CD14-positive monocyte (primary cell): ENCODE results near the gene UNC93A. TPM values are rescaled to one million over a fixed set of nuclear protein-coding genes. Genes with fewer than 3 reads are reported as not detected.

Experiments
- DNase-seq, 3 donors: peaks; one replicate each; pipeline ENCODE4 v3.0.0-alpha.2; 2011 to 2022
- H2AFZ ChIP-seq: 2 replicates; pipeline ENCODE4 v1.6.0; 2012; ENCODE audit warnings: mild to moderate bottlenecking, low read depth, low read length, inconsistent platforms; ENCODE audit not compliant: insufficient read depth, poor library complexity, severe bottlenecking
- H3K27ac ChIP-seq, 2 donors: 1 replicate in 1 of 2; 2 replicates in 1 of 2; pipeline ENCODE4 v1.5.1; 2012 to 2013; ENCODE audit warnings: low read length in 2 of 2, control low read depth in 1 of 2, inconsistent platforms in 1 of 2, low read depth in 1 of 2, mild to moderate bottlenecking in 1 of 2
- H3K27me3 ChIP-seq, 2 donors: one replicate each; pipeline versions ENCODE4 v1.6.0 to v1.6.1; 2011 to 2013; ENCODE audit warnings: low read length in 2 of 2; ENCODE audit not compliant: control insufficient read depth in 2 of 2, insufficient read depth in 2 of 2
- H3K36me3 ChIP-seq, 2 donors: replicated peaks in 1 of 2; 1 replicate in 1 of 2; 2 replicates in 1 of 2; pipeline versions ENCODE4 v1.5.1 to v1.6.1; 2012 to 2013; ENCODE audit warnings: low read length in 2 of 2, control low read depth in 1 of 2, inconsistent platforms in 1 of 2, mild to moderate bottlenecking in 1 of 2; ENCODE audit not compliant: insufficient read depth in 2 of 2, control insufficient read depth in 1 of 2
- H3K4me1 ChIP-seq, 2 donors: 1 replicate in 1 of 2; 2 replicates in 1 of 2; pipeline versions ENCODE4 v1.5.1 to v1.6.1; 2012 to 2013; ENCODE audit warnings: low read length in 2 of 2, control low read depth in 1 of 2, inconsistent platforms in 1 of 2, mild to moderate bottlenecking in 1 of 2, moderate library complexity in 1 of 2; ENCODE audit not compliant: insufficient read depth in 2 of 2, control insufficient read depth in 1 of 2
- H3K4me2 ChIP-seq: replicated peaks from 2 replicates; pipeline ENCODE3; 2012; ENCODE audit warnings: low read length, moderate library complexity, mild to moderate bottlenecking; ENCODE audit not compliant: poor library complexity, severe bottlenecking; ENCODE audit errors: extremely low read depth
- H3K4me3 ChIP-seq, 3 experiments: fragments of 200-600 bp in 1 of 3; sonication (generic) in 1 of 3; replicated peaks in 1 of 3; 1 replicate in 2 of 3; 2 replicates in 1 of 3; pipeline ENCODE4 v1.5.1; 2011 to 2013; ENCODE audit warnings: low read length in 3 of 3, mild to moderate bottlenecking in 3 of 3, control low read depth in 2 of 3, low read depth in 2 of 3, inconsistent platforms in 1 of 3, moderate library complexity in 1 of 3
- H3K79me2 ChIP-seq: 2 replicates; pipeline ENCODE4 v1.6.0; 2012; ENCODE audit warnings: mild to moderate bottlenecking, control low read depth, inconsistent platforms, low read length, moderate library complexity; ENCODE audit not compliant: insufficient read depth
- H3K9ac ChIP-seq: 2 replicates; pipeline ENCODE4 v1.6.0; 2017; ENCODE audit warnings: low read length, mild to moderate bottlenecking; ENCODE audit not compliant: insufficient read depth, poor library complexity, severe bottlenecking
- H3K9me3 ChIP-seq, 2 donors: replicated peaks in 1 of 2; 1 replicate in 1 of 2; 2 replicates in 1 of 2; pipeline versions ENCODE4 v1.5.1 to v1.6.1; 2012 to 2013; ENCODE audit warnings: low read length in 2 of 2, control low read depth in 1 of 2; ENCODE audit not compliant: control insufficient read depth in 1 of 2, insufficient read depth in 1 of 2
- H4K20me1 ChIP-seq: 2 replicates; pipeline ENCODE4 v1.6.0; 2012; ENCODE audit warnings: mild to moderate bottlenecking, low read length, control low read depth, moderate library complexity; ENCODE audit not compliant: insufficient read depth
- H3K27ac Mint-ChIP-seq, 7 donors: one replicate each; pipeline ENCODE4 v1.8.0; 2020; ENCODE audit warnings: mild to moderate bottlenecking in 7 of 7, mixed read lengths in 7 of 7, moderate library complexity in 6 of 7, inconsistent platforms in 2 of 7
- H3K27me3 Mint-ChIP-seq, 3 donors: one replicate each; pipeline ENCODE4 v1.8.0; 2021 to 2022; ENCODE audit warnings: low read depth in 3 of 3, mild to moderate bottlenecking in 3 of 3, mixed read lengths in 3 of 3, moderate library complexity in 3 of 3, inconsistent platforms in 1 of 3
- H3K36me3 Mint-ChIP-seq, 2 donors: one replicate each; pipeline ENCODE4 v1.8.0; 2020; ENCODE audit warnings: mixed read lengths in 2 of 2, inconsistent platforms in 1 of 2, mild to moderate bottlenecking in 1 of 2
- H3K4me1 Mint-ChIP-seq: one replicate; pipeline ENCODE4 v1.8.0; 2020; ENCODE audit warnings: mild to moderate bottlenecking, mixed read lengths
- H3K4me3 Mint-ChIP-seq, 2 donors: one replicate each; pipeline ENCODE4 v1.8.0; 2020; ENCODE audit warnings: mild to moderate bottlenecking in 2 of 2, mixed read lengths in 2 of 2, moderate library complexity in 1 of 2
- H3K9me3 Mint-ChIP-seq, 7 donors: one replicate each; pipeline ENCODE4 v1.8.0; 2020 to 2022; ENCODE audit warnings: mixed read lengths in 7 of 7, mild to moderate bottlenecking in 6 of 7, moderate library complexity in 6 of 7, inconsistent platforms in 2 of 7
- WGBS: methylation state at CpG from one replicate; pipeline ENCODE4 v1.1.5; 2013; ENCODE audit warnings: missing lambda C conversion rate; ENCODE audit not compliant: insufficient coverage; 5-methylcytosine and 5-hydroxymethylcytosine counted together
- intact Hi-C, 2 donors: fragments of 100-400 bp; cut with micrococcal nuclease; formaldehyde crosslinking; loops; one replicate each; pipeline versions ENCODE4 v1.15.0 to v1.15.1; 2023
- polyA plus RNA-seq, 3 donors: library from polyadenylated mRNA; depleted of rRNA in 1 of 3; unstranded in 2 of 3; stranded (reverse) in 1 of 3; fragments of 300-500 nt in 2 of 3; fragments of >200 nt in 1 of 3; fragmentation: Illumina TruSeq in 2 of 3; gene quantifications; 1 replicate in 2 of 3; 2 replicates in 1 of 3; pipeline ENCODE4 v1.2.3, GENCODE V29; 2012 to 2021
- TF ChIP-seq, protein P1 (sequence below): fragments of 200-600 bp; IDR thresholded peaks from one replicate; pipeline ENCODE4 v1.8.0; 2022; ENCODE audit warnings: antibody characterized with exemption, mild to moderate bottlenecking

The UNC93A gene
- polyA plus RNA-seq, 3 donors = not detected

DNA sequence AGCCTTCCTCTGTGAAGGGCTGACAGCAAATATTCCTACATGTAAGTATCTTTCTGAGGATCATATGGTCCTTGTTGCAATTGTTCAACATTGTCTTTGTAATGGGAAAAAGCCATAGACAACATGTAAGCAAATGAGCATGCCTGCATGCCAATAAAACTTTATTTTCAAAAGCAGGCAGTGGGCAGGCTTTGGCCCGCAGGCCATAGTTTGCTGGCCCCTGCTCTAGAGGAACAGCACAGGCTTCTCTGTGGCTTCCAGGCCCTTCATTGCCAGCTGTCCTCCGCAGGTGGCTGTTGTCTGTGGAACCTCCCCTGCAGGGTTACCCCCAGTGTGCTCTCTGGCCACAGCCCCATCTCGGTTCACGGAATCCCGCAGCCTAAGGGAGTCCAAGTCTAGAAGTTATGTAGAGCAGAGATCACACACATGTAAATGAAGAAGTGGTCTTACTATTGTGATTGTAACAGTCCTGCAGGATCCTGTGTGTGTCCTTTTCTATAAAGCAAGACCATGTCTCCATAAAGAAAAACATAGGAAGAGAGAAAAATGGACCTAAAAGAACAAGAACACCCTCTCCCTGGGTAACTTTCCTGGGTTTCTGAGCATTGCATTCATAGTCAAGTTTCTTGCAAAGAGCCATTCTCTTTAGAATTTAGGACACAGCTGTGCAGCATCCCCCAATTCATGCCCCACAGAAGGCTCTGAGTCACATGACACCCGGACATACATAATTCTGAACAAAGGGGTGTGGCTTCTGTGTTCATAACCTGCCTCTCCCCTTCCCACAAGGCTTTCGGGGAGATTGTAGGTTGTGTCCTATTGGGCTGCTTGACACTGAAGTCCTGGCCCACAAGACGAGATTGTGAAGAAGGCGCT, 10.0 kb downstream of the UNC93A start:
- peaks cover 0 to 5% of the 10 kb centered on the region in 2 donors for H3K4me1 ChIP-seq
- H3K27ac ChIP-seq = no peak overlapping the region
- TF ChIP-seq, protein P1, sequence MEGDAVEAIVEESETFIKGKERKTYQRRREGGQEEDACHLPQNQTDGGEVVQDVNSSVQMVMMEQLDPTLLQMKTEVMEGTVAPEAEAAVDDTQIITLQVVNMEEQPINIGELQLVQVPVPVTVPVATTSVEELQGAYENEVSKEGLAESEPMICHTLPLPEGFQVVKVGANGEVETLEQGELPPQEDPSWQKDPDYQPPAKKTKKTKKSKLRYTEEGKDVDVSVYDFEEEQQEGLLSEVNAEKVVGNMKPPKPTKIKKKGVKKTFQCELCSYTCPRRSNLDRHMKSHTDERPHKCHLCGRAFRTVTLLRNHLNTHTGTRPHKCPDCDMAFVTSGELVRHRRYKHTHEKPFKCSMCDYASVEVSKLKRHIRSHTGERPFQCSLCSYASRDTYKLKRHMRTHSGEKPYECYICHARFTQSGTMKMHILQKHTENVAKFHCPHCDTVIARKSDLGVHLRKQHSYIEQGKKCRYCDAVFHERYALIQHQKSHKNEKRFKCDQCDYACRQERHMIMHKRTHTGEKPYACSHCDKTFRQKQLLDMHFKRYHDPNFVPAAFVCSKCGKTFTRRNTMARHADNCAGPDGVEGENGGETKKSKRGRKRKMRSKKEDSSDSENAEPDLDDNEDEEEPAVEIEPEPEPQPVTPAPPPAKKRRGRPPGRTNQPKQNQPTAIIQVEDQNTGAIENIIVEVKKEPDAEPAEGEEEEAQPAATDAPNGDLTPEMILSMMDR = no peak
- H3K4me3 ChIP-seq = no peak overlapping the region
- no peaks in the 10 kb centered on the region for H3K9me3 Mint-ChIP-seq
- H3K27me3 ChIP-seq = no peaks in the 10 kb centered on the region
- no peaks in the 10 kb centered on the region for H3K9me3 ChIP-seq
- H3K79me2 ChIP-seq = no peaks in the 10 kb centered on the region
- no peak overlapping the region for H3K4me2 ChIP-seq
- WGBS = 80% methylated on average over 2 of the region's 9 CpGs
- no peaks in the 10 kb centered on the region for H4K20me1 ChIP-seq
- no peaks in the 10 kb centered on the region for H3K36me3 ChIP-seq
- H3K4me1 Mint-ChIP-seq = peaks cover 4% of the 10 kb centered on the region
- DNase-seq = no peak
- intact Hi-C loops = no loop called here
- no peaks in the 10 kb centered on the region for H3K36me3 Mint-ChIP-seq
- peaks cover 0 to 5% (median 2%) of the 10 kb centered on the region in 3 donors for H3K27me3 Mint-ChIP-seq
- H3K27ac Mint-ChIP-seq = no peak overlapping the region
- H2AFZ ChIP-seq = no peak overlapping the region
- no peak overlapping the region for H3K4me3 Mint-ChIP-seq
- no peak overlapping the region for H3K9ac ChIP-seq

DNA sequence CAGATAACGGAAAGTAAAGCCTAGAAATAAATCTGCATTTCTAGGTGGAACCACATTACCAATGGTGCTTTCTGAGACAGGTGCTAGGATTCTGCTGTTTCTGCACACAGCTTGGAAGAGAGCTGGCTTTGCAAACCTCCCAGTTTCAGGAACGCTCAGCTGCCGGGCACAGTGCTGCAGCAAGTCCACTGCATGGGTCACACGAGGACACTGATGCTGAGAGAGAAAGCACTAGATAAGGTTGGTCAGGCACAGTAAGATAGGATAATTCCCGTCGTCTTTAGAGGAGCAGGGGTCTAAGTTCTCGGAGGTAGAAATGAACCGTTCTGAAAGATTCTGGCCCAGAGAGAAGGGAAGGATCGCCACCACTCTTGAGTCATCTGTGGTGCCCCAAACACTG, 11.0 kb downstream of the UNC93A start:
- 83% methylated on average over 9 of the region's 9 CpGs for WGBS
- Histone ChIP-seq H3K4me2 (no peak overlapping the region), H4K20me1 (no peaks in the 10 kb centered on the region), H3K36me3 (no peaks in the 10 kb centered on the region), H3K27me3 (no peaks in the 10 kb centered on the region), H3K9ac (no peak overlapping the region), H3K9me3 (no peaks in the 10 kb centered on the region), H3K27ac (no peak overlapping the region), H3K79me2 (no peaks in the 10 kb centered on the region), H3K4me1 (peaks cover 0 to 5% of the 10 kb centered on the region in 2 donors), H2AFZ (no peak overlapping the region), H3K4me3 (no peak overlapping the region)
- Mint-ChIP-seq H3K36me3 (no peaks in the 10 kb centered on the region), H3K4me3 (no peak overlapping the region), H3K27me3 (peaks cover 0 to 5% (median 2%) of the 10 kb centered on the region in 3 donors), H3K27ac (no peak overlapping the region), H3K4me1 (peaks cover 4% of the 10 kb centered on the region), H3K9me3 (peaks cover 0 to under 1% (median 0%) of the 10 kb centered on the region in 7 donors)
- DNase-seq = no peak
- TF ChIP-seq, protein P1 = no peak
- intact Hi-C loops = no loop called here
